ES-I3 (cell line): ENCODE measurements around the gene CDH1.

Source experiments
- H3K36me3 ChIP-seq: 2 replicates; pipeline ENCODE4 v1.6.1; 2013; ENCODE audit warnings: mild to moderate bottlenecking, low read length, control low read depth, moderate library complexity; ENCODE audit not compliant: insufficient read depth
- H3K4me1 ChIP-seq: 2 replicates; pipeline ENCODE4 v1.6.1; 2013; ENCODE audit warnings: mild to moderate bottlenecking, control low read depth, low read length; ENCODE audit not compliant: insufficient read depth
- H3K9ac ChIP-seq: 2 replicates; pipeline ENCODE4 v1.6.1; 2013; ENCODE audit warnings: low read depth, mild to moderate bottlenecking, low read length, moderate library complexity
- H3K9me3 ChIP-seq: 2 replicates; pipeline ENCODE4 v1.6.1; 2013; ENCODE audit warnings: mild to moderate bottlenecking, low read length, moderate library complexity; ENCODE audit not compliant: control insufficient read depth, insufficient read depth

CDH1 gene

DNA sequence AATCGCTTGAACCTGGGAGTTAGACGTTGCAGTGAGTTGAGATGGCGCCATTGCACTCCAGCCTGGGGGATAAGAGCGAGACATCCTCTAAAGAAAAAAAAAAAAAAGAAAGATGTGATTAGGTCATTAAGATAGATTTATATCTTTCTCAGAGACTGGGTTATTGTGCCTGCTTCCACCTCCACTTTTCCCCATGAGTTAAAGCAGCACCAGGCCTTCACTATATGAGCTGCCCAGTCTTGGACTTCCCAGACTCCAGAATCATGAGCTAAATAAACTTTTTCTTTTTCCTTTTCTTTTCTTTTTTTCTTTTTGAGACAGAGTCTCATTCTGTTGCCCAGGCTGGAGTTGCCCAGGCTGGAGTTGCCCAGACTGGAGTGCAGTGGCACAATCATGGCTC lies 19.4 kb upstream of the CDH1 start:
- Histone ChIP-seq H3K4me1 (peaks cover 13% of the 10 kb centered on the region), H3K9me3 (no peaks in the 10 kb centered on the region), H3K36me3 (no peaks in the 10 kb centered on the region), H3K9ac (no peak overlapping the region)

DNA sequence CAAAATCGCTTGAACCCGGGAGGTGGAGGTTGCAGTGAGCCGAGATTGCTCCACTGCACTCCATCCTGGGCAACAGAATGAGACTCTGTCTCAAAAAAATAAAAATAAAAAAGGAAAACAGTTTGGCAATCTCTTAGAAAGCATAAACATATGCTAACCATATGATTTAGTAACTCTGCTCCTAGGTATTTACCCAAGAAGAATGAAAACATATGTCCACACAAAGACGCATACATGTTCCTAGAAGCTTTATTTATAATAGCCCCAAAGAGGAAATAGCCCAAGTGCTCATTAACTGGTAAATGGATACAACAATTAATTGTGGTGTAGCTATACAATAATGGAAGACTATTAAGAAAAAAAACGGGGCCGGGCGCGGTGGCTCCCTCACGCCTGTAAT lies 18.5 kb upstream of the CDH1 start:
- Histone ChIP-seq H3K9ac (no peak overlapping the region), H3K9me3 (no peaks in the 10 kb centered on the region)

DNA sequence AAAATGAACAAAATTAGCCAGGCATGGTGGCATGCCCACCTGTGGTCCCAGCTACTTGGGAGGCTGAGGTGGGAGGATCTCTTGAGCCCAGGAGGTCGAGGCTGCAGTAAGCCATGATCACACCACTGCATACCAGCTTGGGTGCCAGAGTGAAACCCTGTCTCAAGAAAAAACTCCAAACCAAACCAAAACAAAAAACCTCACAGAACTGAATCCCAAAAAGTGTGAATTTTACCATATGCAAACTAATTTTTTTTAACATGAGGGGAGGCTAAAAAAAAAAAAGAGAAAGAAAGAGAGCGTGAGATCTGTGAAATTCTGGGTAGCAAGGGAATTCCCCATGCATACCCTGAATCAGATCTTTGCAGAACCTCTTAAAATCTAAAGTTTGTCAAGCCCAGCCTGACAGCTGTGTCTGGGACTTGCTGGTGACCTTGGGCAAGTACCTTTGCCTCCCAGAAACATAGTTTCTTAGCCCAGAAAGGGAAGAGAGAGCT lies 17.1 kb upstream of the CDH1 start:
- Histone ChIP-seq H3K4me1 (peaks cover 6% of the 10 kb centered on the region; the same call in 1 of the 2 replicates), H3K36me3 (no peaks in the 10 kb centered on the region), H3K9me3 (no peaks in the 10 kb centered on the region), H3K9ac (no peak overlapping the region)

More for the DNA sequence above, 18.5 kb upstream of the CDH1 start:
- Histone ChIP-seq H3K36me3 (no peaks in the 10 kb centered on the region), H3K4me1 (peaks cover 6% of the 10 kb centered on the region; the same call in 1 of the 2 replicates)

DNA sequence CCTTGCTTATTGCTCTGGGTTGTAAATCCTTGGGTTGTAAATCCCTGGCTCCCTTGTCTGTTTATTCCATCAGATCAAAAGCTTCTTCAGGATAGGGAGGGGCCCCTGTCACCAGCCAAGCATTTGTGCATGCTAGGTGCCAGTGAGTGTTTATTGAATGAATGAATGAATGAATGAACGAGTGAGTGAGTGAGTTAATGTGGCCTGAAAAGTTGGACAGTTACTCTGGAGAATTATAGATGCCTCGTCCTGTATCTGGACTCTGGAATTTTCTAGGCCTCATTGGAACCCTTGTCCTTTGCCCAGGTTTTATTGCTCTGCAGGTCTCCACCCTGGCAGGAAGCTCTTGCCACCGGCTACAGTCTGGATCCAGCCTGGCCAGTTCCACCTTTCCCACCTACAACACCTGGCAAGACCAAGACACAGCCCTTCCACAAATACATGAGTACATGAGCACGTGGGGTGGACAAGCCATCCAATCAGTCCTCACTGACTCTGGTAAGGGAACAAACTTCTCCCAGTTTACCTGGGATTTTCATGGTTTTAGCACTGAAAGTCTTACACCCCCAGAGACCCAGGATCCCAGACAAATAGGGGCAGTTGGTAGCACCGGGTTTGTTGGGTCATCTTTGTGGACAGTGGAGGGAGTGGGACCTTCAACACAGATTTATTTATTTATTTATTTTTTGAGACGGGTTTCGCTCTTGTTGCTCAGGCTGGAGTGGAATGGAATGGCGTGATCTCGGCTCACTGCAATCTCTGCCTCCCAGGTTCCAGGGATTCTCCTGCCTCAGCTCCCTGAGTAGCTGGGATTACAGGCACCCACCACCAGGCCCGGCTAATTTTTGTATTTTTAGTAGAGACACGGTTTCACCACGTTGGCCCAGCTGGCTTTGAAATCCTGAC lies 14.7 kb upstream of the CDH1 start:
- no peaks in the 10 kb centered on the region for H3K4me1 ChIP-seq

DNA sequence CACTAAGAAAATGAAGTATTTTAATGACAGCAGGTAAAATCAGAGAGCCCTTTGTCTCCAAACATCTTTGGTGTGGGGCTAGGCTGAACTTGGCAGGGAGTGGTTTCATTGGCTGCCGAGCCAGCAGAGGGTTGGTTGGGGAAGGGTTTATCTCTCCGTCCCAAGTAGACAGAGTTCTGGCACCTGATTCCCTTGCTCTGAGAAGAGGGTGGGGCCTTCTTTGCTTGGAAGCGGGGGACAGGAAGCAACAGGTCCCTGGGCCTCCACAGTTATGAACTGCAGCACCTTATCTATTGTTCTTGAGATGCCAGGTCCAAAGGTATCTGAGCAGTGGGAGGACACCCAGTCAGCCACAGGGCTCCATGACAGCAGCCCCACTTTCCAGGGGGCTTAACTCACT lies 12.3 kb upstream of the CDH1 start:
- no peaks in the 10 kb centered on the region for H3K4me1 ChIP-seq
- no peaks in the 10 kb centered on the region for H3K36me3 ChIP-seq
- H3K9ac ChIP-seq, result no peak overlapping the region
- H3K9me3 ChIP-seq, result no peaks in the 10 kb centered on the region

More for the DNA sequence above, 14.7 kb upstream of the CDH1 start:
- Histone ChIP-seq H3K9me3 (no peaks in the 10 kb centered on the region), H3K36me3 (no peaks in the 10 kb centered on the region), H3K9ac (no peak overlapping the region)

DNA sequence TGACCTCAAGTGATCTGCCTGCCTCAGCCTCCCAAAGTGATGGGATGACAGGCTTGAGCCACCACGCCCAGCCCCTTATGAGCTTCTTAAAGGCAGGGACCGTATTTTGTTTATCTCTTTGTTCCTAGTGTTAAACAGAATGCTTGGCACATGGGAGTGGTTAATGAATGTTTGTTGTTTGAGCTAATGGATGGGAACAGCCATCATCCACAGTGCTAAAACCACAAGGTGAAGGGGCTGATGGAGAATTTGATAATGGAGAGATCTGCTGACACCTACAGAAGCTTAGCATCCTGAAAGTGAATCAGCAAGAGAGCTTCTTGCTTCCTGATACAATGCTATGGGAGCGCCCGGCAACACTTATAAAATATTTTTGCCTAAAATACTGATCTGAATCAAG lies 8.6 kb upstream of the CDH1 start:
- Histone ChIP-seq H3K9ac (no peak overlapping the region), H3K36me3 (no peaks in the 10 kb centered on the region), H3K4me1 (peaks cover 11% of the 10 kb centered on the region), H3K9me3 (no peaks in the 10 kb centered on the region)

DNA sequence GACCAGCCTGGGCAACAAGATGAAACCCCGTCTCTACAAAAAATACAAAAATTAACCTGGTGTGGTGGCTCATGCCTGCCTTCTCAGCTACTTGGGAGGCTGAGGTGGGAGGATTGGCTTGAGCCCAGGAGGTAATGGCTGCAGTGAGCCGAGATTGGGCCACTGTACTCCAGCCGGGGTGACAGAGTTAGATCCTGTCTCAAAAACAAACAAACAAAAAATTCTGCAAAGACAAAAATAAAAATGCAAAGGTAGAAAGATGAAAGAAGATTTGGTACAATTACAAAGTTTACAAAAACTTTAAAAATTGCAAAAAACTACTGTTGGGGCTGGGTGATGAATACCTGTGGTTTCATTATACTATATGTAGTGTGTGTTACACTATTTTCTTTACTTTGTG lies 5.5 kb upstream of the CDH1 start:
- H3K9ac ChIP-seq, result no peak overlapping the region; the same call in 1 of the 2 replicates
- H3K36me3 ChIP-seq, result no peaks in the 10 kb centered on the region
- H3K9me3 ChIP-seq, result no peaks in the 10 kb centered on the region
- peaks cover 11% of the 10 kb centered on the region for H3K4me1 ChIP-seq

DNA sequence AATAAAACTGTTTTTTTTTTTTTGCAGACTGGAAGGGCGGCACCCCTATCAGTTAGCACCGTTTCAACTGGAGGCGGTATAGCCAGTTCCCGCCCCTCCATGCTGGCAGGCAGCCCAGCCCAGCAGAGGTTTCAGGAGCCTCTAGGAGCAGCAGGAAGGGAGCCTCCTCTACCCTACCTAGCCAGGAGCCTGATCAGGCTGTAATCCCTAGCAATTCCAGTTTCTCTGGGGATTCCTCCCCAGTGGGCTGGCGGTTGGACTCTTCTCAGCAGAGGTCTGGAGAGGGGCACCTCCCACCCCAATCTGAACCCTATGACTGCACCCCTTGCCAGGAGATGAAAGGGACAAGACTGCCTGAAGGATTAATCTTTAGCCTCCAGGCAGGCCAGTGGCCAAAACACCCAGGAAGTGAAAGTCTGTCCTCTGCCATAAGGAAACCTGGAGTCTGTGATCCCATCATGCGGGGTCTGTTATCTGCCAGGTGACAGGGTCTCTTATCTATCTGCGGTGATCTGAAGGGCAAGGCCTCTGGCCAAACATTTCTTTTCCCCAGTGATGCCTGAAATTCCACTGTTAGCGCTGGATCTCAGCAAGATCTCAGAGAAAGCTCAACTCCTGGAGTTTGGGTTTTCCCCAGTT lies 4.9 kb upstream of the CDH1 start:
- peaks cover 11% of the 10 kb centered on the region for H3K4me1 ChIP-seq
- no peaks in the 10 kb centered on the region for H3K36me3 ChIP-seq
- H3K9ac ChIP-seq, result peak overlapping the region; percentile 22
- H3K9me3 ChIP-seq, result no peaks in the 10 kb centered on the region

DNA sequence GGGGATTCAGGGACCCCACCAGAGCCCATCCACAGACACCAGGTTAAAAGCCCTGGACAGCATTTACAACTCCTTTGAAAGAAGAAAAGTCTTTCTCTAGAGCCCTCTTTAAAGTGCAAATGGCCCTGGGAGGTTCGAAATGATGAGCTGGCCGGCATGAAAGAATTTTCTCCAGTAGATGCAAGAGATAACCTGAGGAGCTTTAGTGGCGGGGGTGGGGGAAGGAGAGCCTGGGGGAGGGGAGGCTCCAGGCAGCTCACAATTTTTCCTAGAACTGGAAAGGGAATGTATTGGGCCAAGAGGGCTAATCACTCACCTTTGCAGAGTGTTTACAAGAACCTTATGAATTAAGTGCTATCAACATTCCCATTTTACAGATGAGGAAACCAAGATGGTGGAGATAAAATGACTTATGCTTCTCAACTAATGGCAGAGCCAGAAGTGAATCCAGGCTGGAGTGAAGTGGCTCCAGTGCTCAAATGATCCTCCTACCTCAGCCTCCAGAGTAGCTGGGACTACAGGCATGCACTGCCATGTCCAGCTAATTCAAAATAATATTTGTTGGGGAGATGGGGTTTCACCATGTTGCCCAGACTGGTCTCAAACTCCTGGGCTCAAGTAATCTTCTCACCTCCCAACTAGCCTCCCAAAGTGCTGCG lies 4.2 kb upstream of the CDH1 start:
- Histone ChIP-seq H3K9ac (peak overlapping the region; percentile 22), H3K4me1 (peaks cover 11% of the 10 kb centered on the region), H3K36me3 (no peaks in the 10 kb centered on the region), H3K9me3 (no peaks in the 10 kb centered on the region)

DNA sequence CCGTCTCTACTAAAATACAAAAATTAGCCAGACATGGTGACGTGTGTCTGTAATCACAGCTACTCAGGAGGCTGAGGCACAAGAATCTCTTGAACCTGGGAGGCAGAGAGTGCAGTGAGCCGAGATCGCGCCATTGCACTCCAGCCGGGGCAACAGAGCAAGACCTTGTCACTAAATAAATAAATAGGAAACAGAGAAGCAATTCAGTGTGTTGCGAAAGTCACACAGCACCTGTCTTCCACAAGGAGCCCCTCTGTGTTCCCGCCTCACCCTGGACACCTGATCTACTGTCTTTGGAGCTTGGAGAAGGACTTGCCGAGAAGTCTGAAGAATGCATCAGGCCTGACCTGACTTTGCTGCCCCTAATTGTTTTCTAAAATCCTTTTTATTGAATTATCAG lies 3.5 kb upstream of the CDH1 start:
- Histone ChIP-seq H3K9ac (no peak overlapping the region), H3K9me3 (no peaks in the 10 kb centered on the region), H3K4me1 (peaks cover 11% of the 10 kb centered on the region), H3K36me3 (no peaks in the 10 kb centered on the region)

DNA sequence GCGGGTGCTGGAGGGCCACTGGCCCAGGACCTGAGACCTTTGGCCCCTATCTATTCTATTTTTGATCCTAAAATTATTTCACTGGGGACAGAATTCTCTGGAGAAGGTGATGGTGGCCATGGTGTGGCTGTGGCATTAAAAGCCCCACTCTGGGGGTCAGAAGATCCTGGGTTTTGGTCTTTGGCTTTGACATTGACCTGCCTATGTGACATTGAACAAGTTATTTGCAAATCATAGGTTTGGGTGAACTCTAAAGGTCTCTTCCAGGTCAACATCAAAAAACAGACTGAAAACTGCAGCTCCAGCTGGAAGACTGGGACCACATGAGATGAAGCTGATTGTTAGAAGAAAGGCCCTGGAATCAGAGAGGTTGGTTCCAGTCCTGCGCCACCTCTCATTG lies 2.3 kb upstream of the CDH1 start:
- no peaks in the 10 kb centered on the region for H3K9me3 ChIP-seq
- no peak overlapping the region for H3K9ac ChIP-seq
- no peaks in the 10 kb centered on the region for H3K36me3 ChIP-seq
- H3K4me1 ChIP-seq, result peaks cover 11% of the 10 kb centered on the region

DNA sequence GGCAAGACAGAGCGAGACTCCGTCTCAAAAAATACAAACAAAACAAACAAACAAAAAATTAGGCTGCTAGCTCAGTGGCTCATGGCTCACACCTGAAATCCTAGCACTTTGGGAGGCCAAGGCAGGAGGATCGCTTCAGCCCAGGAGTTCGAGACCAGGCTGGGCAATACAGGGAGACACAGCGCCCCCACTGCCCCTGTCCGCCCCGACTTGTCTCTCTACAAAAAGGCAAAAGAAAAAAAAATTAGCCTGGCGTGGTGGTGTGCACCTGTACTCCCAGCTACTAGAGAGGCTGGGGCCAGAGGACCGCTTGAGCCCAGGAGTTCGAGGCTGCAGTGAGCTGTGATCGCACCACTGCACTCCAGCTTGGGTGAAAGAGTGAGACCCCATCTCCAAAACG lies 531 bp upstream of the CDH1 start:
- Histone ChIP-seq H3K9ac (peak overlapping the region; percentile 78; the same call in 1 of the 2 replicates), H3K36me3 (no peaks in the 10 kb centered on the region; the same call in 1 of the 2 replicates), H3K9me3 (no peaks in the 10 kb centered on the region), H3K4me1 (peaks cover 21% of the 10 kb centered on the region)

DNA sequence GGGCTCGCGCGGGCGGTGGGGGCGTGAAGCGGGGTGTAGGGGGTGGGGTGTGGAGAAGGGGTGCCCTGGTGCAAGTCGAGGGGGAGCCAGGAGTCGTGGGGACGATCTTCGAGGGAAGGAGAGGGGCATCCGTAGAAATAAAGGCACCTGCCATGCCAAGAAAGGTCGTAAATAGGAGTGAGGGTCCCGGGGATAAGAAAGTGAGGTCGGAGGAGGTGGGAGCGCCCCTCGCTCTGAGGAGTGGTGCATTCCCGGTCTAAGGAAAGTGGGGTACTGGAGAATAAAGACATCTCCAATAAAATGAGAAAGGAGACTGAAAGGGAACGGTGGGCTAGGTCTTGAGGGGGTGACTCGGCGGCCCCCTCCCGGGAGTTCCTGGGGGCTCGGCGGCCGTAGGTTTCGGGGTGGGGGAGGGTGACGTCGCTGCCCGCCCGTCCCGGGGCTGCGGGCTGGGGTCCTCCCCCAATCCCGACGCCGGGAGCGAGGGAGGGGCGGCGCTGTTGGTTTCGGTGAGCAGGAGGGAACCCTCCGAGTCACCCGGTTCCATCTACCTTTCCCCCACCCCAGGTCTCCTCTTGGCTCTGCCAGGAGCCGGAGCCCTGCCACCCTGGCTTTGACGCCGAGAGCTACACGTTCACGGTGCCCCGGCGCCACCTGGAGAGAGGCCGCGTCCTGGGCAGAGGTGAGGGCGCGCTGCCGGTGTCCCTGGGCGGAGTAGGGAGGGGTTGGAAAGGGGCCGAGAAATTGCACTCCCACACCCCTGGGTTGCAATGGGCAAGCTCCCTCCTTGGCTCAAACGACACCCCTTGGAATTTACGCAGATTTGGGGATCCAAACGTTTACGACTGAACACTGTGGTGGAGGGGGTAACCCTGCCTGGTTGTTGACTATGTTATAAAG lies 888 bp downstream of the CDH1 start:
- H3K9me3 ChIP-seq, result no peaks in the 10 kb centered on the region
- H3K9ac ChIP-seq, result peak overlapping the region; percentile 78
- no peaks in the 10 kb centered on the region; the same call in 1 of the 2 replicates for H3K36me3 ChIP-seq
- peaks cover 16% of the 10 kb centered on the region for H3K4me1 ChIP-seq
